HCT116 (cell line): ENCODE results near the gene FBXO7.

ENCODE experiments used
- CEBPB ChIP-seq: IDR thresholded peaks from 2 replicates; pipeline ENCODE4 v1.6.1; 2012; ENCODE audit warnings: low read depth
- EZH2 ChIP-seq: fragments of 200-600 bp; sonication (generic); IDR thresholded peaks from 2 replicates; pipeline ENCODE4 v1.6.1; 2017; ENCODE audit warnings: antibody characterized with exemption, mixed run types
- EZH2phosphoT487 ChIP-seq: fragments of 200-600 bp; IDR thresholded peaks from 2 replicates; pipeline ENCODE4 v1.6.1; 2018; ENCODE audit warnings: antibody characterized with exemption, borderline replicate concordance
- POLR2A ChIP-seq: IDR thresholded peaks from 2 replicates; pipeline ENCODE4 v1.7.0; 2011; ENCODE audit warnings: borderline replicate concordance; ENCODE audit not compliant: insufficient read depth, insufficient read length; ENCODE audit errors: extremely low read depth
- SP1 ChIP-seq: IDR thresholded peaks from 2 replicates; pipeline ENCODE4 v1.6.1; 2012; ENCODE audit warnings: low read depth
- YY1 ChIP-seq: IDR thresholded peaks from 2 replicates; pipeline ENCODE4 v1.6.1; 2011; ENCODE audit warnings: low read length, low read depth, moderate library complexity, mild to moderate bottlenecking; ENCODE audit not compliant: insufficient replicate concordance; ENCODE audit errors: extremely low read depth
- ZFX ChIP-seq: fragments of 450-650 bp; IDR thresholded peaks from 2 replicates; pipeline ENCODE4 v1.6.1; 2017
- TF ChIP-seq, protein P1 (sequence below), 3 experiments: fragments of 200-600 bp in 1 of 3; sonication (generic) in 1 of 3; IDR thresholded peaks in 2 of 3; conservative IDR thresholded peaks in 1 of 3; 2 replicates each; pipeline ENCODE4 v1.5.1; 2012 to 2017; ENCODE audit warnings: low read depth in 2 of 3, low read length in 2 of 3, antibody characterized with exemption in 1 of 3, borderline replicate concordance in 1 of 3, control low read depth in 1 of 3, mild to moderate bottlenecking in 1 of 3, mixed read lengths in 1 of 3, mixed run types in 1 of 3, moderate library complexity in 1 of 3; ENCODE audit not compliant: insufficient read depth in 1 of 3
- TF ChIP-seq, protein P2 (sequence below): IDR thresholded peaks from 2 replicates; pipeline ENCODE4 v1.6.1; 2011; ENCODE audit warnings: mild to moderate bottlenecking, low read length, moderate library complexity; ENCODE audit not compliant: insufficient replicate concordance; ENCODE audit errors: extremely low read depth
- TF ChIP-seq, protein P3 (sequence below): IDR thresholded peaks from 2 replicates; pipeline ENCODE4 v1.6.1; 2012; ENCODE audit warnings: low read depth
- TF ChIP-seq, protein P4 (sequence below): IDR thresholded peaks from 2 replicates; pipeline ENCODE4 v1.6.1; 2012
- TF ChIP-seq, protein P5 (sequence below): IDR thresholded peaks from 2 replicates; pipeline ENCODE4 v1.6.1; 2012

DNA sequence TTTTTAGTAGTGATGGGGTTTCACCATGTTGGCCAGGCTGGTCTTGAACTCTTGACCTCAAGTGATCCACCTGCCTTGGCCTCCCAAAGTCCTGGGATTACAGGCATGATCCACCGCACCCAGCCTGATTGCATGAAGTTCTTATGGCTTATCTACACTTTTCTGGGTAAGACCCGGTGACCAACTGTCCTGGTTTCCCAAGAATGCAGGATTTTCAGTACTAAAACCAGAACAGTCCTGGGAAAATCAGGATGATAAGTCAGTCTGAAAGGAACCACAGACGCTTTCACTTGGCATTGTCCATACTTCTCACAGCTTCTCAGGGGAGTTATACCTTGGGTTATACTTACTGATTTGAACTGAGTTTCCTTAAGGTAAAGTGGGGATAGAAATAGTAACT is 8.9 kb upstream of the FBXO7 start:
- TF ChIP-seq, protein P1, sequence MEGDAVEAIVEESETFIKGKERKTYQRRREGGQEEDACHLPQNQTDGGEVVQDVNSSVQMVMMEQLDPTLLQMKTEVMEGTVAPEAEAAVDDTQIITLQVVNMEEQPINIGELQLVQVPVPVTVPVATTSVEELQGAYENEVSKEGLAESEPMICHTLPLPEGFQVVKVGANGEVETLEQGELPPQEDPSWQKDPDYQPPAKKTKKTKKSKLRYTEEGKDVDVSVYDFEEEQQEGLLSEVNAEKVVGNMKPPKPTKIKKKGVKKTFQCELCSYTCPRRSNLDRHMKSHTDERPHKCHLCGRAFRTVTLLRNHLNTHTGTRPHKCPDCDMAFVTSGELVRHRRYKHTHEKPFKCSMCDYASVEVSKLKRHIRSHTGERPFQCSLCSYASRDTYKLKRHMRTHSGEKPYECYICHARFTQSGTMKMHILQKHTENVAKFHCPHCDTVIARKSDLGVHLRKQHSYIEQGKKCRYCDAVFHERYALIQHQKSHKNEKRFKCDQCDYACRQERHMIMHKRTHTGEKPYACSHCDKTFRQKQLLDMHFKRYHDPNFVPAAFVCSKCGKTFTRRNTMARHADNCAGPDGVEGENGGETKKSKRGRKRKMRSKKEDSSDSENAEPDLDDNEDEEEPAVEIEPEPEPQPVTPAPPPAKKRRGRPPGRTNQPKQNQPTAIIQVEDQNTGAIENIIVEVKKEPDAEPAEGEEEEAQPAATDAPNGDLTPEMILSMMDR (IDR thresholded peaks at IDR 0.05 in 2 of 3, conservative IDR thresholded peaks at IDR 0.05 in 1 of 3; ENCODE audit: borderline replicate concordance in 1 of 3, insufficient read depth in 1 of 3, low read depth in 2 of 3, low read length in 2 of 3), result no peak
- TF ChIP-seq EZH2, result no peak
- TF ChIP-seq POLR2A, result no peak
- TF ChIP-seq SP1, result no peak
- TF ChIP-seq, protein P2, sequence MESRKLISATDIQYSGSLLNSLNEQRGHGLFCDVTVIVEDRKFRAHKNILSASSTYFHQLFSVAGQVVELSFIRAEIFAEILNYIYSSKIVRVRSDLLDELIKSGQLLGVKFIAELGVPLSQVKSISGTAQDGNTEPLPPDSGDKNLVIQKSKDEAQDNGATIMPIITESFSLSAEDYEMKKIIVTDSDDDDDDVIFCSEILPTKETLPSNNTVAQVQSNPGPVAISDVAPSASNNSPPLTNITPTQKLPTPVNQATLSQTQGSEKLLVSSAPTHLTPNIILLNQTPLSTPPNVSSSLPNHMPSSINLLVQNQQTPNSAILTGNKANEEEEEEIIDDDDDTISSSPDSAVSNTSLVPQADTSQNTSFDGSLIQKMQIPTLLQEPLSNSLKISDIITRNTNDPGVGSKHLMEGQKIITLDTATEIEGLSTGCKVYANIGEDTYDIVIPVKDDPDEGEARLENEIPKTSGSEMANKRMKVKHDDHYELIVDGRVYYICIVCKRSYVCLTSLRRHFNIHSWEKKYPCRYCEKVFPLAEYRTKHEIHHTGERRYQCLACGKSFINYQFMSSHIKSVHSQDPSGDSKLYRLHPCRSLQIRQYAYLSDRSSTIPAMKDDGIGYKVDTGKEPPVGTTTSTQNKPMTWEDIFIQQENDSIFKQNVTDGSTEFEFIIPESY, result no peak
- TF ChIP-seq, protein P3, sequence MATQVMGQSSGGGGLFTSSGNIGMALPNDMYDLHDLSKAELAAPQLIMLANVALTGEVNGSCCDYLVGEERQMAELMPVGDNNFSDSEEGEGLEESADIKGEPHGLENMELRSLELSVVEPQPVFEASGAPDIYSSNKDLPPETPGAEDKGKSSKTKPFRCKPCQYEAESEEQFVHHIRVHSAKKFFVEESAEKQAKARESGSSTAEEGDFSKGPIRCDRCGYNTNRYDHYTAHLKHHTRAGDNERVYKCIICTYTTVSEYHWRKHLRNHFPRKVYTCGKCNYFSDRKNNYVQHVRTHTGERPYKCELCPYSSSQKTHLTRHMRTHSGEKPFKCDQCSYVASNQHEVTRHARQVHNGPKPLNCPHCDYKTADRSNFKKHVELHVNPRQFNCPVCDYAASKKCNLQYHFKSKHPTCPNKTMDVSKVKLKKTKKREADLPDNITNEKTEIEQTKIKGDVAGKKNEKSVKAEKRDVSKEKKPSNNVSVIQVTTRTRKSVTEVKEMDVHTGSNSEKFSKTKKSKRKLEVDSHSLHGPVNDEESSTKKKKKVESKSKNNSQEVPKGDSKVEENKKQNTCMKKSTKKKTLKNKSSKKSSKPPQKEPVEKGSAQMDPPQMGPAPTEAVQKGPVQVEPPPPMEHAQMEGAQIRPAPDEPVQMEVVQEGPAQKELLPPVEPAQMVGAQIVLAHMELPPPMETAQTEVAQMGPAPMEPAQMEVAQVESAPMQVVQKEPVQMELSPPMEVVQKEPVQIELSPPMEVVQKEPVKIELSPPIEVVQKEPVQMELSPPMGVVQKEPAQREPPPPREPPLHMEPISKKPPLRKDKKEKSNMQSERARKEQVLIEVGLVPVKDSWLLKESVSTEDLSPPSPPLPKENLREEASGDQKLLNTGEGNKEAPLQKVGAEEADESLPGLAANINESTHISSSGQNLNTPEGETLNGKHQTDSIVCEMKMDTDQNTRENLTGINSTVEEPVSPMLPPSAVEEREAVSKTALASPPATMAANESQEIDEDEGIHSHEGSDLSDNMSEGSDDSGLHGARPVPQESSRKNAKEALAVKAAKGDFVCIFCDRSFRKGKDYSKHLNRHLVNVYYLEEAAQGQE, result no peak
- no peak for TF ChIP-seq CEBPB
- no peak for TF ChIP-seq ZFX
- TF ChIP-seq, protein P4, sequence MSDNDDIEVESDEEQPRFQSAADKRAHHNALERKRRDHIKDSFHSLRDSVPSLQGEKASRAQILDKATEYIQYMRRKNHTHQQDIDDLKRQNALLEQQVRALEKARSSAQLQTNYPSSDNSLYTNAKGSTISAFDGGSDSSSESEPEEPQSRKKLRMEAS, result no peak
- TF ChIP-seq, protein P5, sequence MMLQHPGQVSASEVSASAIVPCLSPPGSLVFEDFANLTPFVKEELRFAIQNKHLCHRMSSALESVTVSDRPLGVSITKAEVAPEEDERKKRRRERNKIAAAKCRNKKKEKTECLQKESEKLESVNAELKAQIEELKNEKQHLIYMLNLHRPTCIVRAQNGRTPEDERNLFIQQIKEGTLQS, result no peak
- no peak for TF ChIP-seq YY1
- no peak for TF ChIP-seq EZH2phosphoT487
